NCI-H1417 (cell line): ENCODE measurements around the gene TTC34.

Experiments
- DNase-seq, 3 experiments: peaks; one replicate each; lab custom pipeline; 2025; lab: John Stamatoyannopoulos, UW

Gene TTC34

GRCh38 chr1:2801535-2802291, at the start of gene TTC34:
Gene TTC34, minus strand, starts transcription at chr1:2801693. Its CDS starts 866 bp downstream, at chr1:2800827.
- peak in 2 of 3 experiments; percentile 6 to 19 for DNase-seq

- no peak for DNase-seq
These were observed 49.0 kb upstream of the TTC34 start for GRCh38 chr1:2850502-2850901.

GRCh38 chr1:2848006-2848670, 46.6 kb upstream of the TTC34 start:
- DNase-seq: no peak

GRCh38 chr1:2847086-2847985, 45.8 kb upstream of the TTC34 start:
- no peak for DNase-seq

- DNase-seq: no peak
These were observed 44.4 kb upstream of the TTC34 start for GRCh38 chr1:2845869-2846268.

- no peak for DNase-seq
These were observed 38.7 kb upstream of the TTC34 start for GRCh38 chr1:2840036-2840809.

GRCh38 chr1:2837823-2838222, 36.3 kb upstream of the TTC34 start:
- no peak for DNase-seq

- no peak for DNase-seq
These were observed 35.8 kb upstream of the TTC34 start for GRCh38 chr1:2837316-2837715.

GRCh38 chr1:2836333-2836970, 35.0 kb upstream of the TTC34 start:
- no peak for DNase-seq

- no peak for DNase-seq
These were observed 34.2 kb upstream of the TTC34 start for GRCh38 chr1:2835650-2836159.

- DNase-seq: no peak
These were observed 33.5 kb upstream of the TTC34 start for GRCh38 chr1:2834741-2835564.

- DNase-seq: no peak
These were observed 32.6 kb upstream of the TTC34 start for GRCh38 chr1:2834146-2834475.

GRCh38 chr1:2833454-2834145, 32.1 kb upstream of the TTC34 start:
- DNase-seq: no peak

GRCh38 chr1:2832506-2833453, 31.3 kb upstream of the TTC34 start:
- DNase-seq: no peak

GRCh38 chr1:2831596-2832212, 30.2 kb upstream of the TTC34 start:
- no peak for DNase-seq

GRCh38 chr1:2830761-2831425, 29.4 kb upstream of the TTC34 start:
- DNase-seq: no peak

- no peak for DNase-seq
These were observed 28.5 kb upstream of the TTC34 start for GRCh38 chr1:2829846-2830615.
